GM10266 (cell line): ENCODE results near the gene NCK1.

Experiments used
- DNase-seq: peaks from one replicate; pipeline ENCODE4 v3.0.0; 2012; ENCODE audit errors: extremely low spot score
- CTCF ChIP-seq: IDR thresholded peaks from 2 replicates; pipeline ENCODE4 v1.5.1; 2012; ENCODE audit warnings: mild to moderate bottlenecking, low read depth; ENCODE audit not compliant: control insufficient read depth, insufficient read depth; ENCODE audit errors: missing control alignments

NCK1 gene

GRCh38 chr3:136939489-136939888 lies 77.5 kb downstream of the NCK1 start:
- DNase-seq: no peak
- no peak for TF ChIP-seq CTCF

- DNase-seq: no peak
- TF ChIP-seq CTCF: no peak
Measured at GRCh38 chr3:136942803-136943202, 80.8 kb downstream of the NCK1 start.

- no peak for DNase-seq
- no peak for TF ChIP-seq CTCF
Measured at GRCh38 chr3:136943436-136943835, 81.4 kb downstream of the NCK1 start.

GRCh38 chr3:136946978-136947377 lies 85.0 kb downstream of the NCK1 start:
- no peak for TF ChIP-seq CTCF
- DNase-seq: no peak

GRCh38 chr3:136947477-136947876 lies 85.5 kb downstream of the NCK1 start:
- no peak for TF ChIP-seq CTCF
- no peak for DNase-seq

GRCh38 chr3:136949146-136949545 lies 87.1 kb downstream of the NCK1 start:
- no peak for TF ChIP-seq CTCF
- DNase-seq: no peak

GRCh38 chr3:136949708-136950107 lies 87.7 kb downstream of the NCK1 start:
- TF ChIP-seq CTCF: no peak
- no peak for DNase-seq
